Neural progenitor cell (in vitro differentiated cells): ENCODE results near the gene TECR.
"Not testable (repeated sequence)": the region's sequence is repeated elsewhere in the genome, so short reads cannot be mapped to it uniquely, and the experiment has no call there.

Experiments used
- EZH2phosphoT487 ChIP-seq: fragments of 200-600 bp; sonication (generic); IDR thresholded peaks from 2 replicates; pipeline ENCODE4 v1.6.1; 2017; ENCODE audit warnings: antibody characterized with exemption
- TF ChIP-seq, protein P1 (sequence below): fragments of 200-600 bp; sonication (generic); IDR thresholded peaks from 2 replicates; pipeline ENCODE4 v1.5.1; 2017; ENCODE audit warnings: antibody characterized with exemption, mild to moderate bottlenecking

DNA sequence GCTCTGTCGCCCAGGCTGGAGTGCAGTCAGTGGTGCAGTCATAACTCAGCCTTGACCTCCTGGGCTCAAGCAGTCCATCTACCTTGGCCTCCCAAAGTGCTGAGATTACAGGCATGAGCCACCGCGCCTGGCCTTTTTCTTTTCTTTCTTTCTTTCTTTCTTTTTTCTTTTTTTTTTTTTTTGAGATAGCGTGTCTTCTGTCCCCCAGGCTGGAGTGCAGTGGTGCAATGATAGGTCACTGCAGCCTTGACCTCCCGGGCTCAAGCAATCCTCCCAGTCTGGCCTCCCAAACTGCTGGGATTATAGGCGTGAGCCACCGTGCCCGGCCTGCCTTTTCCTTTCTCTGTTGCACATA is 22.6 kb downstream of the TECR start:
- TF ChIP-seq, protein P1, sequence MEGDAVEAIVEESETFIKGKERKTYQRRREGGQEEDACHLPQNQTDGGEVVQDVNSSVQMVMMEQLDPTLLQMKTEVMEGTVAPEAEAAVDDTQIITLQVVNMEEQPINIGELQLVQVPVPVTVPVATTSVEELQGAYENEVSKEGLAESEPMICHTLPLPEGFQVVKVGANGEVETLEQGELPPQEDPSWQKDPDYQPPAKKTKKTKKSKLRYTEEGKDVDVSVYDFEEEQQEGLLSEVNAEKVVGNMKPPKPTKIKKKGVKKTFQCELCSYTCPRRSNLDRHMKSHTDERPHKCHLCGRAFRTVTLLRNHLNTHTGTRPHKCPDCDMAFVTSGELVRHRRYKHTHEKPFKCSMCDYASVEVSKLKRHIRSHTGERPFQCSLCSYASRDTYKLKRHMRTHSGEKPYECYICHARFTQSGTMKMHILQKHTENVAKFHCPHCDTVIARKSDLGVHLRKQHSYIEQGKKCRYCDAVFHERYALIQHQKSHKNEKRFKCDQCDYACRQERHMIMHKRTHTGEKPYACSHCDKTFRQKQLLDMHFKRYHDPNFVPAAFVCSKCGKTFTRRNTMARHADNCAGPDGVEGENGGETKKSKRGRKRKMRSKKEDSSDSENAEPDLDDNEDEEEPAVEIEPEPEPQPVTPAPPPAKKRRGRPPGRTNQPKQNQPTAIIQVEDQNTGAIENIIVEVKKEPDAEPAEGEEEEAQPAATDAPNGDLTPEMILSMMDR, result not testable (repeated sequence)
- TF ChIP-seq EZH2phosphoT487, result not testable (repeated sequence)
